ENCODE data around the gene NETO1.

NETO1 gene

DNA sequence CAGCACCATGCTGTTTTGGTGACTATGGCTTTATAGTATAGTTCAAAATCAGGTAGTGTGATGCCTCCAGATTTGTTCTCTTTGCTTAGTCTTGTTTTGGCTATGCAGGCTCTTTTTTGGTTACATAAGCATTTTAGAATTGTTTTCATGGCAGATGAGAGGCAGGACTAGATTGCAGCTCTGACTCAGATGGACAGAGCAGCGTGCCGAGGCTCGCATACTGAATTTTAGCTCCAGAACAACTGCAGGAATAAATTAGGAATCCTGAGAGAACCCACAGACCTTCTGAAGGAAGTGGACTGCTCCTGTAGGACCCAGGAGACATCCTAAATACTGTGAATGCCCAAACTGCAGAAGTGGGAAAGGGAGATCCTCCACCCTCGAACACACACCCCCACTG is 141.6 kb downstream of the NETO1 start:
- DNase-seq (ENCODE audit: low read depth), result no peak

DNA sequence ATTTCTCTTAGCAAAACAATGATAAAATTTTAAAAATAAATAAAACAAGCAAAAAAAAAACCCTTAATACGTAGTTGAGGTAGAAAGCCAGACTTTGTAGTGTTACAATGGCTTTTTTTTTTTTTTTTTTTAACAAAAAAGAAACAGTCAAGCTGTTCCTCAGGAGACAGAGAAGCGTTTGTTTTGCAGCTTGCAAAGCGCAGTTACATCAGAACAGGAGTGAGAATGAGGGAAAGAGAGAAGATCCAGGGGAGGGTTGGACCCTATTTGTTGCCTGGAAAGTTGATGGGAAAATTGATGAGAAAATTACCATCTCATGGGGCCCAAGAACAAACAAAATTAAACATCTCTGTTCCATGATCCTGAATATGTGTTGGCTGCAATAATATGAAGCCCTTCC is 146.5 kb downstream of the NETO1 start:
- DNase-seq (ENCODE audit: low read depth), result no peak

DNA sequence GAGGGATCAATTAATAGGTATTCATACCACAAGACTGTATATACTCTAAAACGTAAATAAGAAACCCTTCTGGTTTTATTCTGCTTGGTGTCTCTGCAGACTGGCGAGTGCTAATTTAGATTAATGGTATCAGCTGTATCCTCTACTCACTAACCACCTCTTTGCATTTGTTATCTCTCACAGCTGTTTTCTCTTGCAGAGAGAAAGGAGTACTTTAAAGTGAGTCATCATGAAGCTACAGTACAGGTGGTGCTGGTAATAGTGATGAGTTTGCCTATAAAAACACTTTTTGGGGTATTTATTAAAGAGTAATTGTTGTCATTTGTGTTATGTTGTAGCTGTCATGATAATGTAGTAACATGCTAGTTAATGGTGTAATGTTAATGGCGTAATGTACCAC is 147.7 kb downstream of the NETO1 start:
- no peak for DNase-seq (ENCODE audit: low read depth)

DNA sequence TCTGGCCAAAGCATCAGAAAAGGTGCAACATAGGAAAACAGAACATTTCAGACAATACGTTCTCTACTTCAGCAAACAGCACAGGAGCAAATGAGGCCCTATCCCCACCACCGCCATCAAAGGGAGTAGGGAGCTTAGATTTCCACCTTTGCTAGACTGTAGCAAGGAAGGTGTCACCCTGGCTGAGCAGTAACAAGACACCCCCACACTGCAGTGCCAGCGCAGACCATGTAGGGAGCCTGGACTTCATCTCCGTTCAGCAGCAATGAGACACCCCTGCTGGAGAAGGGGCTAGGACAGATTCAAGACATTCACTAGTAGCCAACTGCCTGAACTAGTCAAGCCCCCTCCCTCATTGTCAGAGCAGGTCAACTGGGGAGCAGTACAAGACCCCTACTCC is 163.6 kb downstream of the NETO1 start:
- DNase-seq (ENCODE audit: low read depth), result no peak

DNA sequence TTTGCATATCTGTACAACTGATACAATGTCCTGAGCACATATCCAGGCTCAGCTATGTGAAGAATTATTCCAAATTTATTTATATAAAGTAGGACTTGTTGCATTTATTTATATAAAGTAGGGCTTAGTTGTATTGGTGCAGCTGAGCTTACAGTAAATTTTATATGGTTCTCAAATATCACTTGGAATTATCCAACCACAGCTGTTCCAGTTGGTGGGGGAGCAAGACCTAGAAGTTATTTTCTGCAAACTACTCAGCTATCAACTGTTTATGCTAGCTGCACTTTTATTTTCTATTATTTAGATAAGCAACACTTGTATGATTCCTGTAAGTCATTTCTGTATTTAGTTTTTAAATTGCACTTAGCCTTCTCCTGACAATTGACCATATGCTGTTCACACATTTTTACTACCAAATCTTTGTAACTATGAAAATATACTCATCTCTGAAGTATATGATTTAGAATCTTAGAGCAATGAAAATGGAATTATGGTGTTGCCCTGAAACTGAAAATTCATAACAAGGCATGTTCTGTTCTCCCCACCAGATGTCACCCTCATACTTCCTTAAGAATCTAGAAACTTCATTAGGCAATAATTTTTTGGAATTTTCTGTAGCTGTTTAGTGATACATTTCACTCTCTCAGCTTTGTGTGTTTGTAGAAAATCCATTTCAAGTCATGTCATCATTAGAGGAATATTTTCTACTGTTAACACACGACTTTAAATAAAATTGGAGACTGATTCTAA is 166.7 kb downstream of the NETO1 start:
- no peak for DNase-seq (ENCODE audit: low read depth)

DNA sequence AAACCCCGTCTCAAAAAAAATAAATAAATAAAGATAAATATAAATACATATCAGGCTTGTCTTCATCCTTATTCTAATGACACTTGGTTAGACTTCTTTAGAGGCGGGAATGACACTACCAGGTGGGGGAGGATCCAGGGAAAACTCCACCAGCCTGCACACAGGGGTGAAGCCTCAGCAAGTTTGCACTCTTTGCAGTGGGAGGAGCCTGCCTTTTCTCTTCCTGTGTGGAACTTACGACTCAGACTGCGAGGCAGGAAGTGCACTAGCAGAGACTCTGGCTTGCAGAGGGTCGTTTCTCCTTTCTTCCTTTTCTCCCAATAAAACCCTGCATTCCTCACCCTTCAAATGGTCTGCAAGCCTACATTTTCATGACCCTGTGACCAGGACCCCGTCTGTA is 170.1 kb downstream of the NETO1 start:
- no peak for DNase-seq (ENCODE audit: low read depth)

DNA sequence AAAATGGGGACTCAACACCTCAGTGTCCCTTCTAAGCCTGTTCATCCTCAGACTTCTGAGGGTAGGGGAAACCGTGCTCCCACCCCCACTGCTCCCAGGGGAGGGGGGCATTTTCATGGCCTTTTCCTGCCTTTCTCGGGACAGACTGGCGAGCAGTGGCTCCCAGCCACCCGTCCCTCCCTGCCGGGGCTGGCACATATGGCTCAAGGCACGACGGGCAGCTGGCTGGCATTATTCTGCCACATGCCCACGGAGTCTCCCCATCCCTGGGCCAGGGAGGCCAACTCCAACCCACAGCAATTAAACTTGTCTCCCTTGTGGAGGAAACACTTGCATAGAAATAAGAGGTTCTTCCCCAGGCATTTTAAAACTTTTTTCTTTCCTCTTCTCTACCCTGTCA is 175.2 kb downstream of the NETO1 start:
- no peak for DNase-seq (ENCODE audit: low read depth)
